DMS 273 treated with DMSO at 0.1 percent for 48 hours (cell line): ENCODE measurements around the gene TUBGCP3.

ENCODE experiments used
- DNase-seq: peaks from one replicate; lab custom pipeline; 2025; lab: John Stamatoyannopoulos, UW

The TUBGCP3 gene

DNA sequence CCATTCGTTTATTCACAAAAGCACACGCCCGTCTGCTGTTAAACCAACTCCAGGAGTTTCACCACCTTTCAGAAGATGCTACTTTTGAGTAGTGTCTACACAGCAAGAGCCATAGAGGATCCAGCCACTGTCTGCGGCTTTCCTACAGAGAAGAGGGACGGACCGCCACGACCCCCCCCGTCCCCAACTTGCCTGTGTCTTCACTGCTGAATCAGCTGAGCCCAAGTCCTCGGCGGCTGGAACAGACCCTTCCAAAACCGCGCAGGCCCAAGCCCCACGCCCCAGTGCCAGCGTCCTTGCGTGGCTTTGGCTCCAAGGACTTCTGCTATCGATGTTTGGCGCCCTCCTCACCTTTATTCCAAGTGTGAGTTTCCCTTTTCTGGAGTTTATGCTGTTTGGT is 146.7 kb downstream of the TUBGCP3 start:
- no peak for DNase-seq

DNA sequence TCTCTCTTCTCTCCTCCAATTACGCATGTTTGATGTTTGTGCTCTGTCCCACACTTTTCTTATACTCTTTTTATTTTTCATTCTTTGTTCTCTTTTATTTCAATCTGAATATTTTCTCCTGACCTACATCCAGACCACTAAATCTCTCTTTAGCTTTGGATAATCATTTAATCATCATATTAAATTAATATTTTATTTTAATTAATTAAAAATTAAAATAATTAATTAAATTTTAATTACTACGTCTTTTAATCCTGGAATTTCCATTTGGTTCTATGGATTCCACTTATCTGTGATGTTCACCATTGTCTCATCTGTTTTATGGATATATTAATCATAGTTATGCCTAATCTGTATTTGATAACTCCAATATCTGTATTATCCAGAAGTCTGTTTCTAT is 149.4 kb downstream of the TUBGCP3 start:
- no peak for DNase-seq

DNA sequence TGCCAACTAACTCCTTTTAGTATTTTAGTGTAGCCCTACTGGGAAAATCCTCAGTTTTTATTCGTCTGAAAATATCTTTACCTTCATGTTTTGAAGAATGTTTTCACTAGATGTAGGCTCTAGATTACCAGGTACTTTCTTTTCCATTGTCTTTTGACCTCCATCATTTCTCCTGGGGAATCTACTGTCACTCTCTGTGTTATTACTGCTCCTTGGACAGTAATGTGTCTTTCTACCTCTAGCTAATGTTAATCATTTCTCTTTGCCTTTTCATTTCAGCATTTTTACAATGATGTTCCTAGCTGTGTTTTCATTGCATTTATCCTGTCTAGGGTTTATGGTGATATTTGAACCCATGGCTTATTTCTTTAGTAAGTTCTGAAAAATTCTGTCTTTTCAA is 149.9 kb downstream of the TUBGCP3 start:
- DNase-seq = no peak

DNA sequence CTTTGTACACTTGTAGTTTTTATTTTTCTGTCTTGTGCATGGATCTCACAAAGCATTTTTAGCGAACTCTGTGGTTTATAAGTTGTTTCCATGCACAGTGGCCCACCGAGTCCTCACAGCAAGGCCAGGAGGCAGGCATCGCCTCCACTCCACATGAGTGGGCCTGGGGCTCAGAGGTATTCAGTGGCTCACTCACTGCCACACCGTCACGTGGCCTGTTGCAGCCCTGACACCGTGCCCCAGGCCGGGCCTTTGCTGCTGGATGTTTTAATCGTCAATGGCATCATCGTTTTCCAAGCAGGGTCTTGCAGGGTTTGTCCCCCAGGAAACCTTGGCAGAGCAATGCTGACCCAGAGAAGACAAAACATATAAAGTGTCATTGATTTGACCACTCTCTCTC is 152.0 kb downstream of the TUBGCP3 start:
- no peak for DNase-seq
